ENCODE results near the gene CTXN1. TPM values are rescaled to one million over a fixed set of nuclear protein-coding genes. Genes with fewer than 3 reads are reported as not detected.
"Not testable (repeated sequence)": the region's sequence is repeated elsewhere in the genome, so short reads cannot be mapped to it uniquely, and the experiment has no call there.

CTXN1 gene
- total RNA-seq, 1 donor from 2014 or later: 4.9 TPM

- DNase-seq: no peak
These were observed 1.2 kb downstream of the CTXN1 start for GRCh38 chr19:7924651-7925170.

- no peak for DNase-seq
These were observed 1.7 kb downstream of the CTXN1 start for GRCh38 chr19:7924241-7924640.

GRCh38 chr19:7923295-7924191, 2.4 kb downstream of the CTXN1 start:
- DNase-seq: no peak

- DNase-seq: no peak
These were observed 3.1 kb downstream of the CTXN1 start for GRCh38 chr19:7922836-7923195.

GRCh38 chr19:7921967-7922835, 3.7 kb downstream of the CTXN1 start:
- no peak for DNase-seq

GRCh38 chr19:7921302-7921966, 4.5 kb downstream of the CTXN1 start:
- no peak for DNase-seq

GRCh38 chr19:7920519-7921301, 5.2 kb downstream of the CTXN1 start:
- peak; percentile 99 for DNase-seq

- DNase-seq: peak; percentile 95
These were observed 6.1 kb downstream of the CTXN1 start, which contains the start of gene SNAPC2 for GRCh38 chr19:7919610-7920518. SNAPC2 (plus strand) TSS chr19:7920338; CDS start chr19:7920367, 29 bp downstream.

GRCh38 chr19:7918615-7919421, 7.1 kb downstream of the CTXN1 start:
- DNase-seq: no peak

GRCh38 chr19:7918062-7918614, 7.8 kb downstream of the CTXN1 start:
- not testable (repeated sequence) for DNase-seq

GRCh38 chr19:7917267-7918061, 8.5 kb downstream of the CTXN1 start:
- peak; percentile 72 for DNase-seq

- DNase-seq: no peak
These were observed 9.0 kb downstream of the CTXN1 start for GRCh38 chr19:7916955-7917266.

- DNase-seq: no peak
These were observed 9.6 kb downstream of the CTXN1 start for GRCh38 chr19:7916103-7916954.

GRCh38 chr19:7915250-7916102, 10.5 kb downstream of the CTXN1 start:
- no peak for DNase-seq

GRCh38 chr19:7914598-7915045, 11.3 kb downstream of the CTXN1 start, which contains the start of gene TGFBR3L:
TGFBR3L (plus strand) TSS chr19:7914830.
- DNase-seq: no peak

- no peak for DNase-seq
These were observed 11.8 kb downstream of the CTXN1 start for GRCh38 chr19:7914099-7914498.

GRCh38 chr19:7913652-7914051, 12.3 kb downstream of the CTXN1 start:
- DNase-seq: no peak
